GM23338 (cell line): Measurements from ENCODE around the gene TRAPPC12. TPM values are rescaled to one million over a fixed set of nuclear protein-coding genes. Genes with fewer than 3 reads are reported as not detected.

ENCODE experiments used
- ATAC-seq: fragments of 200-7000 bp; cut with Tn5 transposase; 3 replicates; pipeline ENCODE4 v1.9.1; 2020
- DNase-seq: peaks from one replicate; pipeline ENCODE4 v3.0.0-alpha.2; 2015; ENCODE audit warnings: low spot score
- H2AFZ ChIP-seq: fragments of 200-600 bp; sonication (generic); 2 replicates; pipeline ENCODE4 v1.8.0; 2016; ENCODE audit warnings: antibody characterized with exemption, mild to moderate bottlenecking, moderate library complexity
- H3F3A ChIP-seq: fragments of 200-600 bp; sonication (generic); replicated peaks from 2 replicates; pipeline ENCODE4 v1.8.0; 2017; ENCODE audit warnings: antibody characterized with exemption, mixed run types, low read depth
- H3K27ac ChIP-seq: fragments of 200-600 bp; sonication (generic); 2 replicates; pipeline ENCODE4 v1.6.1; 2016; ENCODE audit warnings: low read depth
- H3K27me3 ChIP-seq: fragments of 200-600 bp; sonication (generic); 2 replicates; pipeline ENCODE4 v1.8.0; 2016; ENCODE audit warnings: mild to moderate bottlenecking, mixed run types, moderate library complexity; ENCODE audit not compliant: insufficient read depth
- H3K36me3 ChIP-seq: fragments of 200-600 bp; sonication (generic); 2 replicates; pipeline ENCODE4 v1.8.0; 2016; ENCODE audit warnings: mild to moderate bottlenecking; ENCODE audit not compliant: insufficient read depth
- H3K4me1 ChIP-seq: fragments of 200-600 bp; sonication (generic); 2 replicates; pipeline ENCODE4 v1.8.0; 2016; ENCODE audit warnings: mild to moderate bottlenecking, moderate library complexity; ENCODE audit not compliant: insufficient read depth
- H3K4me2 ChIP-seq: fragments of 200-600 bp; sonication (generic); 2 replicates; pipeline ENCODE4 v1.7.1; 2017; ENCODE audit warnings: mixed run types
- H3K4me3 ChIP-seq: fragments of 200-600 bp; sonication (generic); 2 replicates; pipeline ENCODE4 v1.6.1; 2016; ENCODE audit warnings: mixed run types
- H3K79me2 ChIP-seq: fragments of 200-600 bp; sonication (generic); replicated peaks from 2 replicates; pipeline ENCODE4 v1.8.0; 2017; ENCODE audit warnings: mild to moderate bottlenecking; ENCODE audit not compliant: insufficient read depth
- H3K9me2 ChIP-seq: fragments of 200-600 bp; sonication (generic); 2 replicates; pipeline ENCODE4 v1.8.0; 2017; ENCODE audit not compliant: insufficient read depth
- H4K20me1 ChIP-seq: fragments of 200-600 bp; sonication (generic); replicated peaks from 2 replicates; pipeline ENCODE4 v1.8.0; 2017; ENCODE audit warnings: mild to moderate bottlenecking; ENCODE audit not compliant: insufficient read depth
- H3K27ac Mint-ChIP-seq: 2 replicates; pipeline ENCODE4 v1.8.0; 2020; ENCODE audit warnings: inconsistent platforms, mild to moderate bottlenecking, moderate library complexity, mixed read lengths
- H3K27me3 Mint-ChIP-seq: 3 replicates; pipeline ENCODE4 v1.8.0; 2022; ENCODE audit warnings: low read depth, mild to moderate bottlenecking, moderate library complexity, mixed read lengths, inconsistent platforms; ENCODE audit not compliant: insufficient read depth, poor library complexity
- H3K36me3 Mint-ChIP-seq: 3 replicates; pipeline ENCODE4 v1.8.0; 2021; ENCODE audit warnings: low read depth, mild to moderate bottlenecking, inconsistent platforms, moderate library complexity, mixed read lengths
- H3K4me1 Mint-ChIP-seq: 3 replicates; pipeline ENCODE4 v1.8.0; 2020; ENCODE audit warnings: mild to moderate bottlenecking, inconsistent platforms, mixed read lengths
- H3K4me3 Mint-ChIP-seq: 3 replicates; pipeline ENCODE4 v1.8.0; 2021; ENCODE audit warnings: moderate library complexity, mild to moderate bottlenecking, inconsistent platforms, mixed read lengths
- H3K9me3 Mint-ChIP-seq: 3 replicates; pipeline ENCODE4 v1.8.0; 2020; ENCODE audit warnings: moderate library complexity, mild to moderate bottlenecking, inconsistent platforms, mixed read lengths
- EZH2 ChIP-seq: fragments of 200-600 bp; sonication (generic); IDR thresholded peaks from one replicate; pipeline ENCODE4 v1.8.0; 2017; ENCODE audit warnings: antibody characterized with exemption, mild to moderate bottlenecking, low read depth; ENCODE audit not compliant: unreplicated experiment
- EZH2phosphoT487 ChIP-seq: fragments of 200-600 bp; sonication (generic); IDR thresholded peaks from one replicate; pipeline ENCODE4 v1.8.1; 2018; ENCODE audit warnings: antibody characterized with exemption; ENCODE audit not compliant: unreplicated experiment
- JUNB ChIP-seq: IDR thresholded peaks from one replicate; pipeline ENCODE4 v1.6.1; 2016; ENCODE audit warnings: antibody characterized with exemption; ENCODE audit not compliant: unreplicated experiment
- POLR2AphosphoS5 ChIP-seq: IDR thresholded peaks from 2 replicates; pipeline ENCODE4 v1.6.1; 2016; ENCODE audit warnings: antibody characterized with exemption, low read depth
- REST ChIP-seq: IDR thresholded peaks from one replicate; pipeline ENCODE4 v1.6.1; 2018; ENCODE audit warnings: antibody characterized with exemption; ENCODE audit not compliant: unreplicated experiment
- ZNF331 ChIP-seq: fragments of 250-450 bp; sonication (Bioruptor Pico); IDR thresholded peaks from 2 replicates; pipeline ENCODE4 v1.5.0; 2020; ENCODE audit warnings: low read depth, mild to moderate bottlenecking, moderate library complexity
- polyA plus RNA-seq: library from polyadenylated mRNA; unstranded; fragments of >200 nt; fragmentation: Nextera tagmentation; extraction: Ambion mirVana; gene quantifications from 2 replicates; pipeline ENCODE4 v1.2.1, GENCODE V29; 2016
- total RNA-seq: library from RNA; depleted of rRNA; stranded (reverse); fragments of >200 nt; shearing (Covaris generic); gene quantifications from 2 replicates; pipeline ENCODE4 v1.2.3, GENCODE V29; 2014
- TF ChIP-seq, protein P1 (sequence below): fragments of 250-450 bp; sonication (Bioruptor Pico); IDR thresholded peaks from 2 replicates; pipeline ENCODE4 v1.5.0; 2020; ENCODE audit warnings: mild to moderate bottlenecking, moderate library complexity
- TF ChIP-seq, protein P2 (sequence below), 2 experiments: fragments of 200-600 bp in 1 of 2; sonication (generic) in 1 of 2; conservative IDR thresholded peaks; 2 replicates each; pipeline versions ENCODE4 v1.5.1 to v1.6.1; 2016 to 2017; ENCODE audit warnings: antibody characterized with exemption in 2 of 2, low read depth in 2 of 2, mild to moderate bottlenecking in 2 of 2, moderate library complexity in 1 of 2

TRAPPC12 gene
- total and polyA plus RNA-seq, 2 experiments from 2014 or later, result 48.9 to 57.7 TPM

DNA sequence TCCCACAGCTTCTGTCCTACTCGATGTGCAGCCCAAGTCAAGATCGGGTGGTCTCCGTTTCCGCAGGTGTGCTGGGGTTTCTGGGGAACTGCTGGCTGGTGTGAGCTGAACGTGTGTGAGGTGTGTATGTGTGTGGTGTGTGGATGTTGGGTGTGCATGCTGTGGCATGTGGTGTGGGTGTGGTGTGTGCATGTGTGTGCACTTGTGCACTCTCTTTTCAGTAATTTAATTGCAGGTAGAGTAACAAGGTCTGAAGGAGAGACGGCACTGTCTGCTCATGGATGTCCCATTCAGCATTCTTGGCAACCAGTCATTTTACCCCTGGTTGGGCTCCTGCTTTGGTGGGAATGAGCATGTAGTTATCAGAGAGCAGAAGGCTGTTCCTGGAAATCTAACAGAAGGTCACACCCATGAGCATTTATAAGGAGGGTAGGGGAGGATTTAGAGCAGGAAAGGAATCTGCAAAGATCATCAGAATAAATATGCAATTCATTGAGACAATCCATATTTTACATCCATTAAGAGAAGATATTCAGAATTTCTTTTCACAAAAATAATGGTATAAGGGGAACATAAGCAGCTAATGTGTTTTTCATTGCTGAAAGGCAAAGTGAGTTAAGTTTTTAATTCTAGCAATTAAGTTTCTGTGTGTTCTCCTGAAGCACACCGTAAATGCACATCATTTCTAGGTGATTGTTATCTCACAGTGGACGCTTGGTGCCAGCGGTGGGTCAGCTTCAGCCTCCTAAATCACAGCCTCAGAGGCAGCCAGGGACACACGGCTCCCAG lies 79.1 kb downstream of the TRAPPC12 start (continued):
- TF ChIP-seq, protein P1, sequence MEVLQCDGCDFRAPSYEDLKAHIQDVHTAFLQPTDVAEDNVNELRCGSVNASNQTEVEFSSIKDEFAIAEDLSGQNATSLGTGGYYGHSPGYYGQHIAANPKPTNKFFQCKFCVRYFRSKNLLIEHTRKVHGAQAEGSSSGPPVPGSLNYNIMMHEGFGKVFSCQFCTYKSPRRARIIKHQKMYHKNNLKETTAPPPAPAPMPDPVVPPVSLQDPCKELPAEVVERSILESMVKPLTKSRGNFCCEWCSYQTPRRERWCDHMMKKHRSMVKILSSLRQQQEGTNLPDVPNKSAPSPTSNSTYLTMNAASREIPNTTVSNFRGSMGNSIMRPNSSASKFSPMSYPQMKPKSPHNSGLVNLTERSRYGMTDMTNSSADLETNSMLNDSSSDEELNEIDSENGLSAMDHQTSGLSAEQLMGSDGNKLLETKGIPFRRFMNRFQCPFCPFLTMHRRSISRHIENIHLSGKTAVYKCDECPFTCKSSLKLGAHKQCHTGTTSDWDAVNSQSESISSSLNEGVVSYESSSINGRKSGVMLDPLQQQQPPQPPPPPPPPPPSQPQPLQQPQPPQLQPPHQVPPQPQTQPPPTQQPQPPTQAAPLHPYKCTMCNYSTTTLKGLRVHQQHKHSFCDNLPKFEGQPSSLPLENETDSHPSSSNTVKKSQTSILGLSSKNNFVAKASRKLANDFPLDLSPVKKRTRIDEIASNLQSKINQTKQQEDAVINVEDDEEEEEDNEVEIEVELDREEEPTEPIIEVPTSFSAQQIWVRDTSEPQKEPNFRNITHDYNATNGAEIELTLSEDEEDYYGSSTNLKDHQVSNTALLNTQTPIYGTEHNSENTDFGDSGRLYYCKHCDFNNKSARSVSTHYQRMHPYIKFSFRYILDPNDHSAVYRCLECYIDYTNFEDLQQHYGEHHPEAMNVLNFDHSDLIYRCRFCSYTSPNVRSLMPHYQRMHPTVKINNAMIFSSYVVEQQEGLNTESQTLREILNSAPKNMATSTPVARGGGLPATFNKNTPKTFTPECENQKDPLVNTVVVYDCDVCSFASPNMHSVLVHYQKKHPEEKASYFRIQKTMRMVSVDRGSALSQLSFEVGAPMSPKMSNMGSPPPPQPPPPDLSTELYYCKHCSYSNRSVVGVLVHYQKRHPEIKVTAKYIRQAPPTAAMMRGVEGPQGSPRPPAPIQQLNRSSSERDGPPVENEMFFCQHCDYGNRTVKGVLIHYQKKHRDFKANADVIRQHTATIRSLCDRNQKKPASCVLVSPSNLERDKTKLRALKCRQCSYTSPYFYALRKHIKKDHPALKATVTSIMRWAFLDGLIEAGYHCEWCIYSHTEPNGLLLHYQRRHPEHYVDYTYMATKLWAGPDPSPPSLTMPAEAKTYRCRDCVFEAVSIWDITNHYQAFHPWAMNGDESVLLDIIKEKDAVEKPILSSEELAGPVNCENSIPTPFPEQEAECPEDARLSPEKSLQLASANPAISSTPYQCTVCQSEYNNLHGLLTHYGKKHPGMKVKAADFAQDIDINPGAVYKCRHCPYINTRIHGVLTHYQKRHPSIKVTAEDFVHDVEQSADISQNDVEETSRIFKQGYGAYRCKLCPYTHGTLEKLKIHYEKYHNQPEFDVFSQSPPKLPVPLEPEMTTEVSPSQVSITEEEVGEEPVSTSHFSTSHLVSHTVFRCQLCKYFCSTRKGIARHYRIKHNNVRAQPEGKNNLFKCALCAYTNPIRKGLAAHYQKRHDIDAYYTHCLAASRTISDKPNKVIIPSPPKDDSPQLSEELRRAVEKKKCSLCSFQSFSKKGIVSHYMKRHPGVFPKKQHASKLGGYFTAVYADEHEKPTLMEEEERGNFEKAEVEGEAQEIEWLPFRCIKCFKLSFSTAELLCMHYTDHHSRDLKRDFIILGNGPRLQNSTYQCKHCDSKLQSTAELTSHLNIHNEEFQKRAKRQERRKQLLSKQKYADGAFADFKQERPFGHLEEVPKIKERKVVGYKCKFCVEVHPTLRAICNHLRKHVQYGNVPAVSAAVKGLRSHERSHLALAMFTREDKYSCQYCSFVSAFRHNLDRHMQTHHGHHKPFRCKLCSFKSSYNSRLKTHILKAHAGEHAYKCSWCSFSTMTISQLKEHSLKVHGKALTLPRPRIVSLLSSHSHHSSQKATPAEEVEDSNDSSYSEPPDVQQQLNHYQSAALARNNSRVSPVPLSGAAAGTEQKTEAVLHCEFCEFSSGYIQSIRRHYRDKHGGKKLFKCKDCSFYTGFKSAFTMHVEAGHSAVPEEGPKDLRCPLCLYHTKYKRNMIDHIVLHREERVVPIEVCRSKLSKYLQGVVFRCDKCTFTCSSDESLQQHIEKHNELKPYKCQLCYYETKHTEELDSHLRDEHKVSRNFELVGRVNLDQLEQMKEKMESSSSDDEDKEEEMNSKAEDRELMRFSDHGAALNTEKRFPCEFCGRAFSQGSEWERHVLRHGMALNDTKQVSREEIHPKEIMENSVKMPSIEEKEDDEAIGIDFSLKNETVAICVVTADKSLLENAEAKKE (CRISPR knock-in tag), result no peak
- no peak for TF ChIP-seq EZH2phosphoT487
- TF ChIP-seq POLR2AphosphoS5, result no peak
- TF ChIP-seq EZH2, result no peak
- no peak for TF ChIP-seq JUNB

- ATAC-seq (peak; percentile 51), DNase-seq (peak; percentile 43)
- Mint-ChIP-seq H3K9me3 (no peaks in the 10 kb centered on the region), H3K4me3 (no peak overlapping the region), H3K27me3 (peaks cover 5% of the 10 kb centered on the region), H3K36me3 (peaks cover 14% of the 10 kb centered on the region), H3K4me1 (peaks cover 28% of the 10 kb centered on the region), H3K27ac (no peak overlapping the region)
- no peaks in the 10 kb centered on the region for H3K36me3 ChIP-seq
- no peak overlapping the region for H3K4me2 ChIP-seq
- no peak overlapping the region for H3K4me3 ChIP-seq
- no peaks in the 10 kb centered on the region for H3K9me2 ChIP-seq
- H3K79me2 ChIP-seq, result no peaks in the 10 kb centered on the region
- H2AFZ ChIP-seq, result no peak overlapping the region
- H3K4me1 ChIP-seq, result no peaks in the 10 kb centered on the region
- no peaks in the 10 kb centered on the region for H3F3A ChIP-seq
- no peaks in the 10 kb centered on the region for H3K27me3 ChIP-seq
- H3K27ac ChIP-seq, result no peak overlapping the region
- H4K20me1 ChIP-seq, result no peaks in the 10 kb centered on the region
- TF ChIP-seq ZNF331 (no peak), EZH2 (no peak), JUNB (no peak), REST (no peak)
- TF ChIP-seq, protein P2, sequence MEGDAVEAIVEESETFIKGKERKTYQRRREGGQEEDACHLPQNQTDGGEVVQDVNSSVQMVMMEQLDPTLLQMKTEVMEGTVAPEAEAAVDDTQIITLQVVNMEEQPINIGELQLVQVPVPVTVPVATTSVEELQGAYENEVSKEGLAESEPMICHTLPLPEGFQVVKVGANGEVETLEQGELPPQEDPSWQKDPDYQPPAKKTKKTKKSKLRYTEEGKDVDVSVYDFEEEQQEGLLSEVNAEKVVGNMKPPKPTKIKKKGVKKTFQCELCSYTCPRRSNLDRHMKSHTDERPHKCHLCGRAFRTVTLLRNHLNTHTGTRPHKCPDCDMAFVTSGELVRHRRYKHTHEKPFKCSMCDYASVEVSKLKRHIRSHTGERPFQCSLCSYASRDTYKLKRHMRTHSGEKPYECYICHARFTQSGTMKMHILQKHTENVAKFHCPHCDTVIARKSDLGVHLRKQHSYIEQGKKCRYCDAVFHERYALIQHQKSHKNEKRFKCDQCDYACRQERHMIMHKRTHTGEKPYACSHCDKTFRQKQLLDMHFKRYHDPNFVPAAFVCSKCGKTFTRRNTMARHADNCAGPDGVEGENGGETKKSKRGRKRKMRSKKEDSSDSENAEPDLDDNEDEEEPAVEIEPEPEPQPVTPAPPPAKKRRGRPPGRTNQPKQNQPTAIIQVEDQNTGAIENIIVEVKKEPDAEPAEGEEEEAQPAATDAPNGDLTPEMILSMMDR (conservative IDR thresholded peaks at IDR 0.05; ENCODE audit: low read depth in 2 of 2), result peak; percentile 12 to 47; a peak in 2 of 4 replicates
Measured at GRCh38 chr2:3459185-3460015, 79.9 kb downstream of the TRAPPC12 start.
